Measurements from ENCODE around the gene CFAP299.

- TF ChIP-seq CTCF (conservative IDR thresholded peaks at IDR 0.05; ENCODE audit: low read length): no peak
- no peak for TF ChIP-seq EZH2phosphoT487 (IDR thresholded peaks at IDR 0.05; ENCODE audit: borderline replicate concordance)
These were observed 202.9 kb downstream of the CFAP299 start for GRCh38 chr4:80538276-80538926.

Data from Loucy (cell line).